ENCODE data around the gene ARAP1.
"Not testable (repeated sequence)": the region's sequence is repeated elsewhere in the genome, so short reads cannot be mapped to it uniquely, and the experiment has no call there.

Gene ARAP1

GRCh38 chr11:72752088-72752914, at the start of gene ARAP1:
Gene ARAP1 (minus strand): TSS chr11:72752408. CDS start chr11:72727128, 25,280 bp downstream.
- DNase-seq (ENCODE audit: low read depth, low spot score) = no peak

- no peak for DNase-seq (ENCODE audit: low read depth, low spot score)
Measured at GRCh38 chr11:72799441-72799840, 47.2 kb upstream of the ARAP1 start.

GRCh38 chr11:72798361-72798760, 46.2 kb upstream of the ARAP1 start:
- DNase-seq (ENCODE audit: low read depth, low spot score) = no peak

DNA sequence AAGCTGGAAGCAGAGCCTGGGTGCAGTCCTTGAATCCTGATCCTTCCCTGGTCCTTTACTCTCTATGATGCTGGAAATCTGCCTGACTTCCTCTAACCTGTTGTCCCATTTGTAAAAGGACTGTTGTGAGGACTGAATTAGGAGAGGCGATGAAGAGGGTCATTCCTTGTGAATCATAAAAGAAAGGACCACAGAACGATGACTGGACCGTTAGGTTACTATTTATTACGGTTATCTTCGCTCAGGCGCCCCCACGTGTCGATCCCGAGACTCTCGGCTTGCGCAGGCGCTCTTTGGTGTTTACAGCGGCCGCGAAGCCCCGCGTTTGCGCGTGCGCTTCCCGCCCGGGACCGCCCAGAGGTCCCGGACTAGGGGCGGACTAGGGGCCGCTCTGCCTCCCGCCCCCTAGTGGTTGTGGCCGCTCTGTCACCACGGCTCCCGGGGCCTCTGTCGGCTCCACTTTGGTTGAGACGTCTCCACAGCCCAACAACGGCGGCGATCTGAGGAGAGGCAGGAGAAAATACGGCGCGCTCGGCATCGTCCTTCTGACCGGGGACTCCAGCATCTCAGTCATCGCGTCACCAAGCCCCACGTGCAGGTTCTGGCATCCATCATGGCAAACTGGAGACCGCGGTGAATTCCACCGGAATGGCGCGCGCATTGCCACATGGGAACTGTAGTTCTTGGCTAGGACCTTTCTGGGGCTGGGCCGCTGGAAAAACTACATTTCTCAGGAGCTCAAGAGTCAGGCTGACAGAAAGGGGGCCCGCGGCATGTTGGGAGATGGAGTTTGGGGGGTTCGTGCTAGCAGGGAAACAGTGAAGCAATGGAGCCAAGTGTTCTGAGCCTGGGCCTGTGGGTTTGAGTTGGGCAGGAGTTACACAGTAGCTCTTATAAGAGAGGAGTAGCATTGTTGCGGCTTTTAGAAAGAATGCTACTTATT, 41.5 kb upstream of the ARAP1 start, which contains the start of gene STARD10:
Gene STARD10 (minus strand): TSS at position 623 of the 943 bp plus-strand sequence. CDS start 12,866 bp downstream, outside the sequence.
- DNase-seq (ENCODE audit: low read depth, low spot score) = peak; percentile 85

DNA sequence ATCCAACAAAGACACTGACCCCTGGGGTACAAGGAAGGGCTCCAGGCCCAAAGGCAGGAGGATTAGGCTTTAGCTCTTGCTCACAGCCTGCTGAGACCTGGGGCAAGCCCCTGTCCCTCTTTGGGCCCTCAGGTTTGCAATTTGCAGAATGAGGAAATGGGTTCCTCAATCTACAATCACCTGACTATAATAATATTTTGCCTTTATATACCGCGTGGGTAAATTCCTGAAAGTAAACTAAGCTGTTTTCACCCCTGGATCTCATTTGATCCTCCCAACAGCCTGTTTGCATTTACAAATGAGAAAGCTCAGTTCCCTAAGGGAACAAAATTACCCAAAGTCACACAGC, 40.8 kb upstream of the ARAP1 start:
- no peak for DNase-seq (ENCODE audit: low read depth, low spot score)

DNA sequence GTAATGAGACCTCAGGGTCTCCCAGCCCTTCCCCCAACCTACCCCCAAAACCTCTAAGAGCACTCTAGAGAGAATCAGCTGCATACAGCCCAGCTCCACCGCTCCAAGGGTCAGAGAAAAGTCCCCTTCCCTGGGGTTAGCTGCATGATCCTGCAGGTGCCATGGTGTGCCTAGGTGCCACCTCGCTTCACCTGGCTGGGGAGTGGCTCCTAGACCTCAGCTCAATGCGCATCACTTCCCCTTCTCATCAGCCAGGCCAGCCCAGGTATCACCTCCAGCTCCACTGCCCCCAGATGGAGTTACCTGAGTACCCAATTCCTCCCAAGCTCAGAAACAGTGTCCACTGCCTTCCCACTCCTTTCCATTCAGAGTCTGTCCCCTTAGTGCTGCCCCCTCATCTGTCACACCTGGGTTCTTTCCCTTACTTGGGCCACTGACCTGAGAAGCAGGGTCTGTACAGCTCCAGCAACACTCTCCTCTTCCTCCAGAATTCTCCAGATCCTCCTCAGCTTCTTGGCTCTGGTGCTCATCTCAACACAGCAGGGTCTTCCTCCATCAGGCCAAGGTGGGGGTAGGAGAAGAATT, 40.3 kb upstream of the ARAP1 start:
- no peak for DNase-seq (ENCODE audit: low read depth, low spot score)

- not testable (repeated sequence) for DNase-seq (ENCODE audit: low read depth, low spot score)
Measured at GRCh38 chr11:72791228-72791627, 39.0 kb upstream of the ARAP1 start.

DNA sequence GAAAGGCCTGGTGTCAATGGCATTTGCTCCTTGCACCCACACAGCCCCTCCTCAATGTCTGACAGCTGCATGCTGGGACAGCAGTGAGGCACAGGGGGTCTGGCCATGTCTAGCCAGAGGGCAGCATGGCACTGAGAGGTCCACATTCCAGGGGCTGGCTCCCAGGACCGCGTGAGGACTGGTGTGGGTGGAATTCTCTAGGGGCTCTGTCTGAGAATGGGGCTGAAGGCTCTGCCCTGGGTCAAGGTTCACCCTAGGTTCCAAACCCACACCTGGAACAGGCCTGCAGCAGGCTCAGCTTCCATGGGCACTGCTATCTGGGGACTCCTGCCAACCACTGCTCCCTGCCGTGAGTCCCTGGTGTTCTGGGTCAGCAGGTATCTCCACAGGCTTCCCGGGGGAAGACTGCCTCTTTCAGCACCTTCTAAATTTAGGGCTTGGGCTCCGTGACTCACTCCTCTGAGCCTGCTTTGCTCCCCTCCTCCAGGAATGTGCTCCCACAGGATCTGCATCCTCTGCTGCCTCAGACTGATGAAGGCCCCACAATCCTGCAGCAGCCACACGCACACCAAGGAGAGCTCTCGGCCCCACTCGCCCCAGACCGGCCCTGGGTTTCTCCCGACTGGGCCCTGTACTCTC, 37.4 kb upstream of the ARAP1 start:
- DNase-seq (ENCODE audit: low read depth, low spot score) = no peak

- no peak for DNase-seq (ENCODE audit: low read depth, low spot score)
Measured at GRCh38 chr11:72788241-72788640, 36.0 kb upstream of the ARAP1 start.

GRCh38 chr11:72787216-72788104, 35.3 kb upstream of the ARAP1 start:
- no peak for DNase-seq (ENCODE audit: low read depth, low spot score)

GRCh38 chr11:72786305-72787215, 34.4 kb upstream of the ARAP1 start:
- no peak for DNase-seq (ENCODE audit: low read depth, low spot score)

DNA sequence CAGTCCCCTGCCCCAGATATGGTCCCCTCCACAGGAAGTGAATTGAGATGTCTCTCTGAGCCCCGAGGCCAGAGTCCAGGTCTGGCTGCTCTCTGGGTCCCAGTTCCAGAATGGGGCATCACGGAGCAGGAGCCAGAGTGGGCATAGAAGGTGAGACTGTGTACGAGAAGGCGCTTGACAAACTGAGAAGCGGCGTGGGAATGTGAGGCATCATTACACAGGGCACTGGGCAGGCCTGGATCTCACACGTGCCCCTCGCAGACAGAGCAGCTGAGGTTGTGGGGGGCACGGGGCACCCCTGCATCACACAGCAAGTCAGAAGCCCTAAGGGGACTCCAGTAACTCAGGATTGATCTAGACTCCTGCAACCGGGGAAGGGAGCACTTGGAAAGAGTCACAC, 32.5 kb upstream of the ARAP1 start:
- DNase-seq (ENCODE audit: low read depth, low spot score) = no peak

- no peak for DNase-seq (ENCODE audit: low read depth, low spot score)
Measured at GRCh38 chr11:72783144-72783905, 31.1 kb upstream of the ARAP1 start.

DNA sequence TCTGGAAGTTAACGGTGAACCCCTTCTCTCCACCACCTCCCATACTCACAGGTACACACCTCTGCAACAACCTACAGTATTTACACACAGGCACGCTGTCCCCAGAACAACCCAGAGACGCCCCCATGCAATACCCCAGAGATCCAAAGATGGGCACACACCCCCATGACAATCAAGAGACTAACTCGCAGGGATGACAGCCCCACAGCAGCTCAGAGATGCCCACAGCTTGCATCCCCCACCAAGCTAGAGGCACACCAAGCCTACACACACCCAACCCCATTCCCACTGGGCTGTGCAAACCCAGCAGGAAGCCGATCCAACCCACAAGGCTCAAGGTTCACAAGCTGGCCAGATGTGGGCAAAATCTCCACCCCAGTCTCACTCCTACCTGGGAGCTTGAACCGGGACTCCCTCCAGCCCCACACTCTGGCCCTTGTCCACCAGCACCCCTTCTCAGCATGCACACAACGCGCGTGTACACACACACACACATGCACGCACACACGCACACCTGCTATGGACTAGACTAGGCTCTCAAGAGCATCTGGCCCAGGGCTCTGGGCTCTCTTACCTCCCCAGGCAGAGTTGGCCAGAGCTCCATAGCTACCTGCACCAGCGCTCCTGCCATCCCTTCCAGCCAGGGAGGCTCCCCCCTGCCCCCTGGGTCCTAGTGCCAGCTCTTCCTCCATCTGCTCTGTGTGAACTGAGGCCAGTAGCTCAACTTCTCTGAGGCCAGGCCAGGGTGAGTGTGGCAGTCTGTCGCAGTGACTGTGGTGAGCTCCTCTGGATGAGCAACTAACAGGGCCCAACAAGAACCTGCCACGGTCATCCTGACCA, 30.1 kb upstream of the ARAP1 start:
- DNase-seq (ENCODE audit: low read depth, low spot score) = no peak

- DNase-seq (ENCODE audit: low read depth, low spot score) = no peak
Measured at GRCh38 chr11:72781313-72782080, 29.3 kb upstream of the ARAP1 start.

- no peak for DNase-seq (ENCODE audit: low read depth, low spot score)
Measured at GRCh38 chr11:72781063-72781312, 28.8 kb upstream of the ARAP1 start.

DNA sequence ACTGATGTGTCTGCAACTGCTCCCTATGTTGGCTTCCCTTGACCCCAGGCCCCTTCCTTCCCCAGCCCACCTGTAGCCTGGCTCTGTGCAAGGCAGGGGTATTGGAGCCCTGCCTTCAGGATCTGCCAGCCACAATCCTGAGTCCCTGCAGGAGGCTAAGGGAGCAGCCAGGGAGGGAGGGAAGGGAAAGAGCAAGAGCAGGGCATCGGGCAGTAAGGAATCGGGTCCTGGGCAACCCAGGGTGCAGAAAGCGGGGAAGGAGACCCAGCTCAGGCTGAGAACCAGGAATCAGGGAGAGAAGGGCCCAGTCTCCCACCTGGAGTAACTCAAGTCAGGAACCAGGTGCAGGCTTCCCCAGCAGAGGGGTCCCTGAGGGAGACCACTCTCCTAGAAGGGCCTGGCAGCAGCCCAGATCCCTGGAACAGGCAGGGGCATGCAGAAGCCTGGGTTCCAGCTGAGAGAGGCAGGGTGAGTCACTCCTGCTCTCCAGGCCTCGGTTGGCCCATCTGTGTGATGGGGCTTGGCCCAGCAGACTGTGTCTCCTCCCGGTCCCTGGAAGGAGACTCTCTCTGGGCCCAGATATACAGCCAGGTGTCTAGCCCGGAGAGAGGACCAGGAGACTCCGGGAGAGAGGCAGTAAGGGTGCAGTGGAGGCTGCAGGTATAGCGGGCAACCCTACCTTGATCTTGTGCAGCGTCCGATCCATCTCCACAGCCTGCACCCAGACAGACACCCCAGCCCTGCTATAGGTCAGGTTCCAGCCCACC, 28.3 kb upstream of the ARAP1 start:
- DNase-seq (ENCODE audit: low read depth, low spot score) = no peak

Data from brain pericyte (primary cell).